Stimulated activated CD4-positive, alpha-beta T cell treated with anti-CD3 and anti-CD28 coated beads, Interleukin-4, amount 100 ng/mL, for 24 hours (primary cell): ENCODE results near the gene TM9SF4.
"Not testable (repeated sequence)": the region's sequence is repeated elsewhere in the genome, so short reads cannot be mapped to it uniquely, and the experiment has no call there.

ENCODE experiments used
- DNase-seq: peaks from one replicate; pipeline ENCODE4 v3.0.0-alpha.2; 2020

TM9SF4 gene

GRCh38 chr20:32098786-32099185, 10.7 kb upstream of the TM9SF4 start:
- DNase-seq = no peak

GRCh38 chr20:32108814-32109391, 611 bp upstream of the TM9SF4 start:
- no peak for DNase-seq

DNA sequence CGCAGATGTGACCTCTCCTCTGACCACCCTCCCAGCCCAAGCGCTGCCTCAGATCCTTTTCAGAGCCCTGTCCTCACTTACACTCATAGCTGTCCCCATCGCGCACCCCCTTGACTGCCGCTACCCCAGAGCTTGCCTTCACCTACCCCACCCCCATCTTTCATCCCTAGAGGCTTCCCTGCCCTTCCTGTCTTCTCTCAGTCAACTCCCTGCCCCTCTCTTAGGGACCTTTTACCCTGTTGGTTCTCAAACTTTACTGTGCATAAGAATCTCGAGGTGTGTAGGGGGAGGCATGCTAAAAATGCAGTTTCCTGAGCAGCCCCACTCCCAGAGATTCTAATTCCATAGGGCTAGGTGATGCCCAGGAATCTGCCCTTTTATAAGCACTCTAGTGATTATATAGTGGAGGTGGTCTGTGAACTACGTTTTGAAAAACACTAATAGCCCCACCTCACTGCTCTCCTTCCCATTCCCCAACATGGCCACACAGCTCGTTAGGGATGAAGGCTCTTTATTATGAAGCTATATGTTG, 725 bp downstream of the TM9SF4 start:
- no peak for DNase-seq

- DNase-seq = no peak
Measured at GRCh38 chr20:32110727-32111126, 1.2 kb downstream of the TM9SF4 start.

- DNase-seq = no peak
Measured at GRCh38 chr20:32111156-32111686, 1.7 kb downstream of the TM9SF4 start.

- DNase-seq = no peak
Measured at GRCh38 chr20:32111753-32112152, 2.2 kb downstream of the TM9SF4 start.

DNA sequence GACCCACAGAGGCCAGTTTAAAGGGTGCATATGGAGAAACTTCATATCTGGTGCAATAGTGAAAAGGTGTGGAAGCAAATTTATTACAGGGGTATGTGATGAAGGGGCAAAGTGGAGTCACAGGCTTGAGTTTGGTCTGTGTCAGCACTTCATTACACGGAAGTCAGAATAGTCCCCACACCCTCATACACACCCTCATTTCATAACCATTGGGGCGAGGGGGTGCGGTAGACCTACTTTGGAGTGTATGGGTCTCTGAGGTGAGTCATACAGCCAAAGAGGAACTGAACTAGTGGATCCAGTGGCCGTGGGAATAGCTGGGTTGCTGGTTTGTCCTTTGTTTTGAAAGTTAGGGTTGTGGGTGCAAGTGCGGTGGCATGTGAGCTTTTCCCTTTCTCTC, 3.3 kb downstream of the TM9SF4 start:
- no peak for DNase-seq

- no peak for DNase-seq
Measured at GRCh38 chr20:32113591-32114260, 4.2 kb downstream of the TM9SF4 start.

DNA sequence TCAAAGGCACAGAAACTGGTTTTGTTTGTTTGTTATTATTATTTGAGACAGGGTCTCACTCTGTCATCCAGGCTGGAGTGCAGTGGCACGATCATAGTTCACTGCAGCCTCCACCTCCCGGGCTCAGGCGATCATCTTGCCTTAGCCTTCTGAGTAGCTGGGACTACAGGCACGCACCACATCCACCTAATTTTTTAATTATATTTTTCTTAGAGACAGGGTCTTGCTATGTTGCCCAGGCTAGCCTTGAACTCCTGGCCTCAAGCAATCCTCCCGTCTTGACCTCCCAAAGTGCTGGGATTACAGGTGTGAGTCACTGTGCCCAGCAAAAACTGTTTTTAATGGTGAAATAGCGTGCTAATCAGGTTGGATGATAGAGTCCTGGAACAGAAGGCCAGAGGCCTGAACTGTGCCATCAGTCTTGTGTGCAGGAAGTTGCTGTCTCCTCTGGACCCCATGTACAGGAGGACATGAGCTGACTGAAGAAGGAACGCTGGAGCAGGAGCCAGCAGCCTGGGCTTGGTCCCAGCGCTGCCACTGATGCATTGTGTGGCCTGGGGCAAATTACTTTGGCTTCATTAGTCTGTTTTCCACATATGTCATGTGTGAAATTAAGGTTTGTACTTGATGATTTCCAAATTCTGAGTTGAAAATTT, 4.9 kb downstream of the TM9SF4 start:
- no peak for DNase-seq

DNA sequence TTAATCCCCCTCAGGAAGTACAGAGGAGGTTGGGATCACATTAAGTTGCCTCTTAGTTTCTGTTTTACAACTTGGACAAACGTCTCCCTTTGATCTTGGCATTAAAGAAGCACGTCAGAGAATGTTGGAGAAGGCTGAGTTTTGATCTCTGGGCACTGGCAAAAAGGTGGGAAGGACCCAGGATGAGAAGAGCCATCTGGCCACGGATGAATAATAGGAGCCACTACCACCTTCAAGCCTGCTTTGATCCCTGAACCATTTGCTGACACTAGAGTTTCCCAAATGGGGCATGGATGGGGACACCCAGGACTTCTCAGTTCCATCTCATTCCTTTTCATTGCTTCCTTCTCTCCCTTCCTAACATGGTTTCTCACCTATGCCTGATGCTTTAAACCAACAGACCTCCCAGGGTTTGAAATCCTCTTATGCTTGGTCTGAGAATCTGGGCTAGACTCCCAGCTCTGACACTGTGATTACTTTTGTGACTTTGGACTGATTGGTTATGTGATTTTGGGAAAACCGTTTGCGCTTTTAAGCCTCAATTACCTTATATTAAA, 5.8 kb downstream of the TM9SF4 start:
- DNase-seq = no peak

DNA sequence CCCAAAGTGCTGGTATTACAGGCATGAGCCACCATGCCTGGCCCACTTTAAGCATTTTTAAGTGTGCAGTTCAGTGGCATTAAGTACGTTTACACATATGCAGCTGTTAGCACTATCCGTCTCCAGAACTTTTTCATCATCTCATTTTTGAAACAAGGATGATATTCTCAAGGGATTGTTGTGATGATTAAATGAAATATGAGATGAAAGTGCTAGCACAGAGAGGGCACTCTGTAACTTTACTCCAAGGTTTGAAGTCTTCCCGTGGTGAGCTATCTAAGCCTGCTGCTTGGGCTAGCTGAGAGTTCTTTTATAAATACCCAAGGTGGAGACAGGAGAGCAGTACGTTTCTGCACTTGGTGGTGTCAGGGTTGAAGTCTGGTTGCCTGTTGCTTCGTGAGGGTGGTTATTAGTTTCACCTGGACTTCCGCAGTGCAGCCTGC, 6.6 kb downstream of the TM9SF4 start:
- no peak for DNase-seq

DNA sequence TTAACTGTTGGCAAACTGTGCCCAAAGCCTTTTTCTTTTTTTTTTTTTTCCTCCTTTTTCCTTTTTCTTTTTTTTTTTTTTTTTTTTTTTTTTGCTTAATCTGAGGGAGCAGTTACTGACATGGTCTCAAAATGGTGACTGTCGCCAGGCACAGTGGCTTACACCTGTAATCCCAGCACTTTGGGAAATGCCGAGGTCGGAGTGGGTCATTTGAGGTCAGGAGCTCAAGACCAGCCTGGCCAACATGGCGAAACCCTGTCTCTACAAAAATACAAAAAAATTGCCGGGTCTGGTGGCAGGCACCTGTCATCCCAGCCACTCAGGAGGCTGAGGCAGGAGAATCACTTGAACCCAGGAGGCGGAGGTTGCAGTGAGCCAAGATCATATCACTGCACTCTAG, 7.3 kb downstream of the TM9SF4 start:
- DNase-seq = not testable (repeated sequence)

DNA sequence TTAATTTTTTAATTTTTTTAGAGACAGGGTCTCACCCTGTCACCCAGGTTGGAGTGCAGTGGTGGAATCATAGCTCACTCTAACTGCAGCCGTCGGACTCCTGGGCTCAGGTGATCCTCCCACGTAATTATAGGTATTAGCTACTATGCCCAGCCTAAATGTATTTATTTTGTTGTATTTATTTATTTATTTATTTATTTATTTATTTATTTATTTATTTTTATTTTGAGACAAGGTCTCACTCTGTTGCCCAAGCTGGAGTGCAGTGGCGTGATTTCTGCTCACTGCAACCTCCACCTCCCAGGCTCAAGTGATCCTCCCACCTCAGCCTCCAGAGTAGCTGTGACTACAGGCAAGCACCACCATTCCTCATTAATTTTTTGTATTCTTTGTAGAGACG, 8.9 kb downstream of the TM9SF4 start:
- DNase-seq = not testable (repeated sequence)

DNA sequence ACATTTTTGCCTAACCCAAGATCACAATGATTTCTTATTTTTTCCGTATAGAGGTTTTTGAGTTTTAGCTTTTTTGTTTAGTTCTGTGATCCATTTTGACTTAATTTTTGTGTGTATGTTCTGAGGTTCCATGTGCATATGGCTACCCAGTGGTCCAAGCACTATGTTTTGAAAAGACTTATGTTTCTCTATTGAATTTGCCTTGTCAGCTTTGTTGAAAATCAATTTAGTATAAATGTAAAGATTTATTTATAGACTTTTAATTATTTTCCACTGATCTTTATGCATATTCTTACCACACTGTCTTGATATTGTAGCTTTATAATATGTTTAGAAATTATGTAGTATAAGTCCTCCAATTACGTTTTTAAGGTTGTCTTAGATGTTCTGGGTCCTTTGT, 10.2 kb downstream of the TM9SF4 start:
- no peak for DNase-seq

DNA sequence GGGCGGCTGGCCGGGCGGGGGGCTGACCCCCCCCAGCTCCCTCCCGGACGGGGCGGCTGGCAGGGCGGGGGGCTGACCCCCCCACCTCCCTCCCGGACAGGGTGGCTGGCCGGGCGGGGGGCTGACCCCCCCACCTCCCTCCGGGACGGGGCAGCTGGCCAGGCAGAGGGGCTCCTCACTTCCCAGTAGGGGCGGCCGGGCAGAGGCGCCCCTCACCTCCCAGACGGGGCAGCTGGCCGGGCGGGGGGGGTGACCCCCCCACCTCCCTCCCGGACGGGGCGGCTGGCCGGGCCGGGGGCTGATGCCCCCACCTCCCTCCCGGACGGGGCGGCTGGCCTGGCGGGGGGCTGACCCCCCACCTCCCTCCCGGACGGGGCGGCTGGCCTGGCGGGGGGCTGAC, 12.4 kb downstream of the TM9SF4 start:
- DNase-seq = not testable (repeated sequence)

DNA sequence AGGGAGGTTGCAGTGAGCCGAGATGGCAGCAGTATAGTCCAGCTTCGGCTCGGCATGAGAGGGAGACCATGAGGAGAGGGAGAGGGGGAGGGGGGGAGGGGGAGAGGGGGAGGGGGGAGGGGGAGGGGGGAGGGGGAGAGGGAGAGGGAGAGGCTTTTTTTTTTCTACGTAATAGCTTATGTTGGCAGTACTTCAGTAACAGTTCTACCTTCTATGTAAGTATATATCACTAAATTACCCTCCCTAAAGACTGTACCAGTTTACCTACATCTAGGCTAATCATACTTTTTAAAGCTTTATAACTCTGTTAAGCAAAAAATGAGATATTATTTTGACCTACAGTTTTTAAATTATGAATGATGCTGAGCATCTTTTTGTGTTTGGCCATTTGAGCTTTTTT, 13.6 kb downstream of the TM9SF4 start:
- no peak for DNase-seq

DNA sequence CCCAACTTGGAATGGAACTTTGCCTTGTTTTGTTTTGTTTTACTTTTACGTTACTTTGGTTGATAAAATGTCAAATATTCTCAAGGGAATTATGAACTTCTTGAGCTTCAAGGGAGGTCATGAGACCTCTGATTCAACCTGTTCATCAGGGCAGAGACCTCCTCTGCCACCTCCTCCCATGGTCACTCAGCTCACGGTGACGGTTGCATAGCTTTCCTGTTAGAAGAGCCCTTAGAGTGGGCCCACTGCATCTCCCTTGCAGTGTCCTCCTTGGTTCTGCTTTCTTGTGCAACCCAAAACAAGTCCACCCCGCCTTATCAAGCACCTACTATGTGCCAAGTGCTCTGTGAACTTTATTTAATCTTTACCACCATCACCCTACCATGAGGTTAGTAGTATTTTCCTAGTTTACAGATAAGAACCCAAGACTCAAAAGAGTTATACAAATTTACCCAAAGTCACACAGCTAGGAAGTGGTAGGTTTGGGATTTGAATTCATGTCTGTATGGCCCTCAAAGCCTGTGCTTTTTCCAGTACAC, 15.5 kb downstream of the TM9SF4 start:
- DNase-seq = no peak

DNA sequence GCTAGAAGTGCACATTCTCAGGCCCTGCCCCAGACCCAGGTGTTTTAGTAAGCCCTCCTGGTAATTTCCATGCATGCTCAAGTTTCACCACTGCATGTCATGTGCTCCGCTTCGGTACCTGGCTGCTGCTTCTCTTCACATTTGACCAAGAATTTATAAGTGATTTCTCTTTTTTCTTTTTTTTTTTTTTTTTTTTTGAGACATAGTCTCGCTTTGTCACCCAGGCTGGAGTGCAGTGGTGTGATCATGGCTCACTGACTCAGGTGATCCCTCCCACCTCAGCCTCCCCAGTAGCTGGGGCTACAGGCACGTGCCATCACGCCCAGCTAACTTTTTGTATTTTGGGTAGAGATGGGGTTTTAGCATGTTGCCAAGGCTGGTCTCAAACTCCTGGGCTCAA, 16.0 kb downstream of the TM9SF4 start:
- no peak for DNase-seq

- DNase-seq = no peak
Measured at GRCh38 chr20:32126919-32127318, 17.4 kb downstream of the TM9SF4 start.

DNA sequence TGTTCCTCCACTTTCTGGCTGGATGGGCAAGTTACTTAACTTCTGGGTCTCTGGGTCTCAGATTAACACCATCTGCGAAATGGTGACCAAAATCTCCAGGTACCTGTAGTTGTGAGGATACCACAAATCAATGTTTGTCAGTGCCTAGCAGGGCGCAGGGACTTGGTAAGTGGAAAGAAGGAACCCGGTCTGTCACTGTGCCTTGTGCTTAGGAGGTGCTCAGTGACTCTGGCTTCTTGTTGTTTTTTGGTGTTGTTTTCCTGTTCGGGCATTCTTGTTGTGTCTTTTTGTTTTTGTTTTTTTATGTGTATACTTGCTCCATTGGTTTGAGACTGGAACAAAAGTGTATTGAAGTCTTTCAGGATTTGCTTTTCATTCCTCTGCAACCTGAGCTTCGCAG, 17.8 kb downstream of the TM9SF4 start:
- no peak for DNase-seq

GRCh38 chr20:32128167-32128566, 18.7 kb downstream of the TM9SF4 start:
- no peak for DNase-seq

- no peak for DNase-seq
Measured at GRCh38 chr20:32129863-32130262, 20.3 kb downstream of the TM9SF4 start.

GRCh38 chr20:32130352-32130751, 20.8 kb downstream of the TM9SF4 start:
- DNase-seq = no peak
